Liver (tissue), 9 donors: ENCODE data around the gene MIEF2. TPM values are rescaled to one million over a fixed set of nuclear protein-coding genes. Genes with fewer than 3 reads are reported as not detected.

Source experiments
- DNase-seq: peaks from one replicate; pipeline ENCODE4 v3.0.0-alpha.2; 2017; ENCODE audit warnings: low spot score
- H3K27ac ChIP-seq, 2 donors: one replicate each; pipeline ENCODE4 v1.7.0; 2013; ENCODE audit warnings: inconsistent platforms in 2 of 2, low read length in 2 of 2, control low read depth in 1 of 2, low read depth in 1 of 2, mild to moderate bottlenecking in 1 of 2
- H3K27me3 ChIP-seq, 4 donors: one replicate each; pipeline versions ENCODE4 v1.6.1 to v1.7.0; 2013; ENCODE audit warnings: low read length in 3 of 4, inconsistent platforms in 1 of 4, mild to moderate bottlenecking in 1 of 4, moderate library complexity in 1 of 4; ENCODE audit not compliant: control insufficient read depth in 4 of 4, insufficient read depth in 4 of 4
- H3K36me3 ChIP-seq, 4 donors: one replicate each; pipeline versions ENCODE4 v1.6.1 to v1.7.0; 2013; ENCODE audit warnings: low read length in 3 of 4, mild to moderate bottlenecking in 3 of 4, low read depth in 1 of 4, moderate library complexity in 1 of 4; ENCODE audit not compliant: control insufficient read depth in 4 of 4, insufficient read depth in 3 of 4
- H3K4me1 ChIP-seq, 4 donors: one replicate each; pipeline versions ENCODE4 v1.6.1 to v1.7.0; 2013; ENCODE audit warnings: low read length in 3 of 4, mild to moderate bottlenecking in 3 of 4, moderate library complexity in 1 of 4; ENCODE audit not compliant: control insufficient read depth in 4 of 4, insufficient read depth in 4 of 4
- H3K4me3 ChIP-seq, 3 donors: one replicate each; pipeline versions ENCODE4 v1.6.1 to v1.7.0; 2013; ENCODE audit warnings: low read length in 3 of 3, control low read depth in 1 of 3, low read depth in 1 of 3, mild to moderate bottlenecking in 1 of 3
- H3K9ac ChIP-seq, 2 donors: one replicate each; pipeline ENCODE4 v1.7.0; 2013; ENCODE audit warnings: low read length in 2 of 2, mild to moderate bottlenecking in 2 of 2, moderate library complexity in 2 of 2, control low read depth in 1 of 2, low read depth in 1 of 2
- H3K9me3 ChIP-seq, 4 donors: one replicate each; pipeline versions ENCODE4 v1.6.1 to v1.7.0; 2013; ENCODE audit warnings: low read length in 3 of 4; ENCODE audit not compliant: control insufficient read depth in 4 of 4
- CTCF ChIP-seq: fragments of 150-350 bp; IDR thresholded peaks from 2 replicates; pipeline ENCODE4 v1.5.1; 2017; ENCODE audit warnings: improper control_type of control experiment, low read depth, low read length; ENCODE audit not compliant: missing input control
- EGR1 ChIP-seq, 2 donors: IDR thresholded peaks; 2 replicates each; pipeline ENCODE4 v1.6.1; 2016 to 2018; ENCODE audit warnings: antibody characterized with exemption in 2 of 2, low read depth in 2 of 2
- FOXA2 ChIP-seq: IDR thresholded peaks from 2 replicates; pipeline ENCODE4 v1.6.1; 2016; ENCODE audit warnings: antibody characterized with exemption
- GABPA ChIP-seq, 2 donors: IDR thresholded peaks in 1 of 2; conservative IDR thresholded peaks in 1 of 2; 2 replicates each; pipeline ENCODE4 v1.6.1; 2016; ENCODE audit warnings: antibody characterized with exemption in 2 of 2, mild to moderate bottlenecking in 1 of 2, moderate library complexity in 1 of 2
- HNF4A ChIP-seq, 2 donors: conservative IDR thresholded peaks; 2 replicates each; pipeline ENCODE4 v1.6.1; 2016; ENCODE audit warnings: antibody characterized with exemption in 2 of 2, mild to moderate bottlenecking in 2 of 2
- HNF4G ChIP-seq: IDR thresholded peaks from 2 replicates; pipeline ENCODE4 v1.6.1; 2016; ENCODE audit warnings: antibody characterized with exemption
- MAX ChIP-seq: IDR thresholded peaks from 2 replicates; pipeline ENCODE4 v1.6.1; 2016; ENCODE audit warnings: antibody characterized with exemption
- NR2F2 ChIP-seq: IDR thresholded peaks from 2 replicates; pipeline ENCODE4 v1.6.1; 2016; ENCODE audit warnings: antibody characterized with exemption
- RAD21 ChIP-seq, 2 donors: IDR thresholded peaks; 2 replicates each; pipeline ENCODE4 v1.6.1; 2016; ENCODE audit warnings: antibody characterized with exemption in 2 of 2, mild to moderate bottlenecking in 2 of 2
- REST ChIP-seq: IDR thresholded peaks from 2 replicates; pipeline ENCODE4 v1.6.1; 2016; ENCODE audit warnings: antibody characterized with exemption, mild to moderate bottlenecking
- RXRA ChIP-seq, 2 donors: IDR thresholded peaks; 2 replicates each; pipeline ENCODE4 v1.6.1; 2017 to 2018; ENCODE audit warnings: antibody characterized with exemption in 2 of 2, mild to moderate bottlenecking in 1 of 2
- SP1 ChIP-seq: IDR thresholded peaks from 2 replicates; pipeline ENCODE4 v1.6.1; 2018; ENCODE audit warnings: antibody characterized with exemption, mild to moderate bottlenecking
- TAF1 ChIP-seq: conservative IDR thresholded peaks from 2 replicates; pipeline ENCODE4 v1.6.1; 2016; ENCODE audit warnings: antibody characterized with exemption, mild to moderate bottlenecking
- WGBS: extraction: QIAGEN DNeasy Blood & Tissue Kit; methylation state at CpG from one replicate; pipeline ENCODE4 v1.1.7; 2013; 5-methylcytosine and 5-hydroxymethylcytosine counted together
- polyA plus RNA-seq, 2 donors: library from polyadenylated mRNA; stranded (reverse) in 1 of 2; unstranded in 1 of 2; fragments of 200-250 nt in 1 of 2; fragments of >200 nt in 1 of 2; fragmentation: Nextera tagmentation in 1 of 2; extraction: Ambion mirVana in 1 of 2; gene quantifications; one replicate each; pipeline versions ENCODE4 v1.2.1 to v1.2.3, GENCODE V29; 2013 to 2015
- total RNA-seq, 2 donors: library from RNA; depleted of rRNA; stranded (reverse); fragments of >200 nt; gene quantifications; one replicate each; pipeline ENCODE4 v1.2.3, GENCODE V29; 2014
- donor health status: healthy.
- donor health status: healthy.
- donor health status: healthy.
- donor health status: healthy.
- donor health status: healthy.

Gene MIEF2
- total and polyA plus RNA-seq, 4 donors = 4.1 to 11.1 (median 6.6) TPM

GRCh38 chr17:18248300-18248731 lies 12.1 kb upstream of the MIEF2 start (continued):
- peak; percentile 57 for TF ChIP-seq CTCF
- no peak for TF ChIP-seq HNF4A (conservative IDR thresholded peaks at IDR 0.05)
- no peak for TF ChIP-seq SP1
- no peak for TF ChIP-seq NR2F2
- TF ChIP-seq HNF4G = no peak
- TF ChIP-seq TAF1 = no peak
- no peak for TF ChIP-seq MAX
- no peak for TF ChIP-seq FOXA2

GRCh38 chr17:18248811-18249210 lies 11.7 kb upstream of the MIEF2 start:
- WGBS = 94% methylated on average over 7 of the region's 7 CpGs
- Histone ChIP-seq H3K9ac (no peak overlapping the region), H3K27ac (no peak overlapping the region), H3K36me3 (peaks cover 28 to 66% (median 43%) of the 10 kb centered on the region in 4 donors), H3K27me3 (no peaks in the 10 kb centered on the region), H3K4me1 (peaks cover 0 to 7% (median under 1%) of the 10 kb centered on the region in 4 donors), H3K4me3 (no peak overlapping the region), H3K9me3 (no peaks in the 10 kb centered on the region)
- no peak for TF ChIP-seq REST
- TF ChIP-seq RXRA (IDR thresholded peaks at IDR 0.05) = no peak
- TF ChIP-seq EGR1 (IDR thresholded peaks at IDR 0.05; ENCODE audit: low read depth in 2 of 2) = no peak
- no peak for TF ChIP-seq CTCF
- no peak for TF ChIP-seq MAX
- TF ChIP-seq GABPA (IDR thresholded peaks at IDR 0.05 in 1 of 2, conservative IDR thresholded peaks at IDR 0.05 in 1 of 2) = no peak
- no peak for TF ChIP-seq SP1
- TF ChIP-seq FOXA2 = no peak
- TF ChIP-seq RAD21 (IDR thresholded peaks at IDR 0.05) = no peak
- TF ChIP-seq TAF1 = no peak
- no peak for TF ChIP-seq NR2F2
- no peak for DNase-seq
